Activated T-helper 1 cell treated with anti-CD3 and anti-CD28 coated beads, Interleukin-2, amount 50 U/mL, for 16 hours (primary cell): ENCODE results near the gene URI1.

ENCODE experiments used
- DNase-seq, 2 donors: peaks; one replicate each; pipeline ENCODE4 v3.0.0-alpha.2; 2020; ENCODE audit warnings: low read depth in 1 of 2, low spot score in 1 of 2

Gene URI1

DNA sequence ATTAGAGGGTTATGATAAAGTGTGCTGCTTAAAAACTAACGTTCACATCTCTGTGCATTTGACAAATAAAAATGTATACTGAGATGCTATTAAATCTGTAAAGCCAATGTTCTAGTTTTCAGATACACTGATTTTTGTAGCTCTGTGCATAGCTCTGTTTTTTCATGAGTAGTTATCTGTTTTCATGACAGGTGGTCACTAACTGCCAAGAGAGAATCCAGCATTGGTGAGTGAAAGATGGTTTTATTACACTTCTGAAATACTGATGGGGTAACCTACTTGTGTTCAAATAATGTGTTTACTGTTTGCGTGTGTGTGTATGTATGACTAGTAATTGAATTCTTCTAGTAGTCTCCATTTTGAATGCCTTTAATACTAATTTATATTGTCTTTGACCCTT, 29.0 kb downstream of the URI1 start:
- no peak for DNase-seq

GRCh38 chr19:29971648-29972047, 29.6 kb downstream of the URI1 start:
- no peak for DNase-seq

DNA sequence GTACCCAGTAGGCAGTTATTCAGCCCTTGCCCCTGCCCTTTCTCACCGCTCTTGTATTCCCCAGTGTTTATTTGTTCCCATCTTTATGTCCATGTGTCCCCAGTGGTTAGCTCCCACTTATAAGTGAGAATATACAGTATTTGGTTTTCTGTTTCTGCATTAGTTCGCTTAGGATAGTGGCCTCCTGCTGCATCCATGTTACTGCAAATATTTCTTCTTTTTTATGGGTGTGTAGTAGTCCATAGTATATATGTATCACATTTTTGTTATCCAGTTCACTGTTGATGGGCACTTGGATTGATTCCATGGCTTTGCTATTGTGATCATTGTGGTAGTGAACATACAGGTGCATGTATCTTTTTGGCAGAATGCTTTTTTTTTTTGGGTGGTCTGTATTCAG, 32.7 kb downstream of the URI1 start:
- DNase-seq: no peak

DNA sequence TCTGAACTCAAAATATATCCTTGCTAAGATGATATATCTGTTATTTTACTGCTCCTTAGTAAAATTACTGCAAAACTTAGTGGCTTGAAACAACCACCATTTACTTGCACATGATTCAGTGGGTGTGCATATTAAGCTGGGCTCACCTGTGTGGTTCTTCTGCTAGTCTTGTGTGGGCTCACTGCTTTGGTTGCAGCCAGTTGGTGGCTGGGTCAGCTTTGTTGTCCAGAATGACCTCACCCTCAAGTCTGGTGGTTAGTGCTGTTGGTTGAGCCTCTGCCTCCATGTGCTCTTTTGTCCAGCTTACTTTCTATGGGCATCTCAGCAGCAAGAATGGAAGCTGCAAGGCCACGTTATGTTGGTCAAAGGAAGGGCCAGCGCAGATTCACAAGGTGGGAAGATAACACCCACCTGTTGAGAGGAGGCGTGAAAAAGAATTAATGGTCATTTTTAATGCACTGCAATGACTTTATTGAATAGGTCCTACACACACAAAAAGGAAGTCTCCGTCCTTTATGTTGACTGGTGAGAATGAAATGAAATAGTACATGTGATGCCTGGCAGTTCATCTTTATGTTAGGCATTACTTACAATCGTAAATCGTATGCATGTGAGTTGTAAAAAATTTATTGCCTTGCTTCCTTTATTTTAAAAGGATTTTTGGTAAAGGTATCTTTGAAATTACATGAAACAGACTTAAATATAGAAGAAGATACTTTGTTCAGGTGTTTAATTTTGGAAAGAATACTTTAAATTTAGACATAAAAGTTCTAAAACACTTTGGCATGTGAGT, 34.3 kb downstream of the URI1 start:
- no peak for DNase-seq

- DNase-seq: no peak
Observed at GRCh38 chr19:29978080-29978479, 36.0 kb downstream of the URI1 start.

GRCh38 chr19:29983568-29983967, 41.5 kb downstream of the URI1 start:
- no peak for DNase-seq

GRCh38 chr19:29985196-29985595, 43.2 kb downstream of the URI1 start:
- DNase-seq: no peak

DNA sequence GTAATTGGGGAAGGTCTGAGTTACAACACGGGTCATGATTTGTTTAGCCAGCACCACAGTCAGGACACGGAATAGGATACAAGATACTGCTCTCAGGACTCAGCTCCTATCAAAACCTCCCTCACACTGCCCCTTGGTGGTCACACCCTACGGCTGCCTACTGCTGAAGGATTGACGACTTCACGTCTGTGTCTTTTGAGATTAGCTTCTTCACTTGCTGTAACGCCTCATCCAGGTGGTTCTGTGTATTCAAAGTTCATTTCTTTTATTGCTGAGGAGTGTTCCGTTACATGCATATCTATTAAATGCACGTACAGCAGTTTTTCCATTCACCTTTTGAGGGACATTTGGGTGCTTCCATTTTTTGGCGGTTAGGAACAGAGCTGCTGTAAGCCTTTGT, 46.3 kb downstream of the URI1 start:
- DNase-seq: no peak

DNA sequence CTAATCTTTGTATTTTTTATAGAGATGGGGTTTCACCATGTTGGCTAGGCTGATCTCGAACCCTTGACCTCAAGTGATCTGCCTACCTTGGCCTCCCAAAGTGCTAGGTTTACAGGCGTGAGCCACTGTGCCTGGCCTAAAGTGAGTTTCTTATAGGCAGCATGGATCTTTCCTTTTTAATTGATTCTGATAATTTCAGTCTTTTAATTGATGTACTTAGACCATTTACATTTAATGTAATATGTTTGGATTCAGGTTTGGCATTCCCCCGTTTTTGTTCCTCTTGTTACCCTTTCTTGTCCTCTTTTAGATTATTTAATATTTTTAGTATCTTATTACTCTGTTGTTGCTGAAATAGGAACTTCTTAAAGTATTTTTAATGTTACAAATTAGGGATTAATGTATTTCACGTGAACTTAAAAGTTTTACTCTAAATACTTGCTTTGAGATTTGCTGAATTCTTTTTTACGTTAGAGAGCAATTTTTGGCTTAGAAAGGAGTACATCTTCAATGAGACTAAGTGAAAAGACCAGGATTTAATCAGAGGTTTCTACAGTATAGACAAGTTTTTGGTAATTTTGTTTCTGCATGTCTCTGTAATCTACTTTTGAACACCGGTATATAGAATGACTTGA, 50.3 kb downstream of the URI1 start:
- no peak for DNase-seq

GRCh38 chr19:29999490-29999889, 57.5 kb downstream of the URI1 start:
- no peak for DNase-seq

- DNase-seq: no peak
Observed at GRCh38 chr19:30000862-30001261, 58.8 kb downstream of the URI1 start.

DNA sequence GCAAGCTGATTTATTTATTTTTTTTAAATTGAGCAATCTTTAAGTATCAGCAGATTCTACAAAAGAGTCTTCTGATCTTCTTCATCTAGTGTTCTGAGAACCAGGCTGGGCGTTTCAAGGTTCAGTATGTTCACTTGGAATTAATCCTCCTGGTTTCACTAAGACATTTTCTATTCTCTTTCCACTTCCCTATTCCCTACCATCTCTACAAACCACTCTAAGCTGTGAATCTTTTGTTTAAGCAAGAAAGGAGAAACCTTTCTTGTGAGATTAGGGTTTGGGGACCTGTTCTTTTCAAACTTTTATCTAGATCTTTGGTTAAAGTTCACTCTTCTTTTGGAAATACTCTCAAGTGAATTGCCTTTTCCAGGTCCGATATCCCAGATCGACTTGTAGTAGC, 59.3 kb downstream of the URI1 start:
- DNase-seq: no peak

DNA sequence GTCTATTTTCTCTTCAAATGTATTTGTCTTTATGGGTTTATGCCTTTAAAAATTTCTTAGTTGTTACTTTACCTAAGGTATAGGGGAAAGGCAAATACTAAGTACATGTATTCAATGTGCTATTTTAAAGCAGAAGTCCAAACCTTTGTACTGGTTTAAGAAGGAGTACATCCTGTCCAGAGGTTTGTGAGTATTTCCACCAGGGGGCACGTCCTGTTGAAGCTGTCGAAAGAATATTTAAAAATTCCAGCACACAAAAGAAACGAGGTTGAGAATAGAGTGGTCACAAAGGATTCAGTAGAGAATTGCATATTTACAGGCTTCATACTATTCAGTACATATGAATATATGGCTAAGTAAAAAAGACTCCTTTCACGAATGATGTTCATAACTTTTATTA, 59.8 kb downstream of the URI1 start:
- DNase-seq: no peak

- no peak for DNase-seq
Observed at GRCh38 chr19:30003866-30004265, 61.8 kb downstream of the URI1 start.

DNA sequence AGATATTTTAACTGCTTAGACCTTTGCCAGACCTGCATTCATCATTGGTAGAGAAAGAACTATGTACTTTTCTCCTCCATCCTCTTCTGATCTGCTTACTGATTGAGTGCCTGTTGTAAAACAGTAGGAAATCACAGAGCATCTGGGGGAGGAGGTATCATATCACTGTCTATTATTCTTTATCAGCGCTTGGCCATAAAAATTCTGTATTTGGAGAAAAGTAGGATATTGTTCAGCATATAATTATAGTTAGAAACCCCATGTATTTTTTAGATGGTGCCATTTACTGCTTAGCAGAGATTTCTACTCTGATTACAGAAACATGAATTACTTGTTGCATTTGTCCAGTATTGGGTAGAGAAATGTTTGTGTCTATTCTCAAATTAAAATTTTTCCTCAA, 62.4 kb downstream of the URI1 start:
- DNase-seq: no peak

DNA sequence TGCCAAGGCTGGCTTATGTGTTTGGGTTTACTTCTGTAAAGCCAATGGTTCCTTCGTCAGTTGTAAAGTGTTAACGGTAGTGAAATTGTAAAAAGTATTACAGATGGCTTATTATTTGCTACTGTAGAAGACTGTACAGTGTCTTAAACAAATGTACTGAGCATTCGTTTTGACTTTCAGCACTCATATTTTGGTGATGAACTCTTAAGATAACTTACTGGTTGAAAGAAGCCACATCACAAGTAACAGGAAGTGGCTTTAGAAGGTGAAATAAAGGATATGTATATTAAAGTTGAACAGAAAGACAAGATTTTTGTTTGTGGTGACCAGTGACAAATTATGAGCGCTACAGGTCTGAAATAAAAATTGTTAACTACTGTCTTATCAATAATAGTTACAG, 64.2 kb downstream of the URI1 start:
- DNase-seq: no peak

GRCh38 chr19:30008169-30008568, 66.1 kb downstream of the URI1 start:
- no peak for DNase-seq

DNA sequence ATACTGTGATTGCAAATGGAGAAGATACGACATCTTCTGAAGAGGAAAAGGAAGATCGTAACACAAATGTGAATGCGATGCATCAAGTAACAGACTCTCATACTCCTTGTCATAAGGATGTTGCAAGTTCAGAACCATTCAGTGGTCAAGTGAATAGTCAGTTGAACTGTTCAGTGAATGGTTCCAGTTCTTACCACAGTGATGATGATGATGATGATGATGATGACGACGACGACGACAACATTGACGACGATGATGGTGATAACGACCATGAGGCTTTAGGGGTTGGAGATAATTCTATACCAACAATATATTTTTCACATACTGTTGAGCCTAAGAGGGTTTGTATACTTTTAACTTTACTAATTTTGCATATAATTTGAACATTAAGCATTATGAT, 67.0 kb downstream of the URI1 start:
- no peak for DNase-seq

DNA sequence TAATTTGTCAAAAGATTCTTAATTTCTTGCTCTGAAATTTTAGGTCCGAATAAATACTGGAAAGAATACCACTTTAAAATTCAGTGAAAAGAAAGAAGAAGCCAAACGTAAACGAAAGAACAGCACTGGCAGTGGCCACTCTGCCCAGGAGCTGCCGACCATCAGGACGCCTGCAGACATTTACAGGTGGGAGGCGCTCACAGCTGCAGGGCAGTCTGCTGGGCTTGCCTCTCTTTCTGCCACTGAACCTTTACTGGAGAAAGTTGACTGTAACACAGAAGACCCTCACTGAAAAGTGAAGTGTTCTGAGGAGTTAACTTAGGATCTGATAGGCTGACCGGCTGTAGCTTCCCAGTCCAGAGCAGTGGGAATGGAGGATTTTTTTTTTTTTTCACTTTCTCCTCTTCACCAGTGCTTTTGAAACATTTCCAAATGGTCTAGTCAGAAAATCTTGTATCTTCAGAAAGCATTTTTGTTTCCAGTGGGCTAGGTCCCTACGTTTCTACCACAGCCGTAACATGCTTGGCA, 69.1 kb downstream of the URI1 start:
- DNase-seq: no peak

DNA sequence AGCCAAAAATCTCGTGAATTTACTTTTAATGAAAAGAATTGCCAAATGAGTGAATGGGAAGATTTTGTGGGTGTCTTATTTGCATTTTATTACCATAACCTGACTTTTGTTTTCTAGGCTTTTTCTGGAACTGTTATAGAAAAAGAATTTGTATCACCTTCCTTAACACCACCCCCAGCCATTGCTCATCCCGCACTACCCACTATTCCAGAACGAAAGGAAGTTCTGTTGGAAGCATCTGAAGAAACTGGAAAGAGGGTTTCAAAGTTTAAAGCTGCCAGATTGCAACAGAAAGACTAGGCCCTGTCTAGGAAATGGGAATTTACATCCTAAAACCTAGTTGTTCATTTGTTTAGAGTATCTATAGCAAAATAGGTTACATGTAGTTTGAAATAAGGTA, 72.7 kb downstream of the URI1 start:
- DNase-seq: no peak

DNA sequence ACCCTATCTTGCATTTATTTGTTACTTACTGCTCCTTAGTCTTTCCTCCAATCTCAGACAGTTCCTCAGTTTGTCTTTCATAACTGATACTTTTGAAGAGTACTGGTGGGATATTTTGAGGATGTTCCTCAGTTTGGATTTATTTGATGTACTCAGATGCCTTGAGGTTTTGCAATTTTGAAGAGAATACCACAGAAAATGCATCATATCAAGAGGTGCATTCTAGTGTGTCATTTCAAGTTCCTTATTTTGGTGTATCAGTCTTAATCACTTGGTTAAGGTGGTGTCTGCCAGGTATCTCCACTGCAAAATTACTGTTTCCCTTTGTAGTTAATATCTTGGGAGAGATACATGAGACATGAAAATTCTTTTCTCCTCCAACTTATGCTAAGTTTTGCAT, 75.1 kb downstream of the URI1 start:
- DNase-seq: no peak

DNA sequence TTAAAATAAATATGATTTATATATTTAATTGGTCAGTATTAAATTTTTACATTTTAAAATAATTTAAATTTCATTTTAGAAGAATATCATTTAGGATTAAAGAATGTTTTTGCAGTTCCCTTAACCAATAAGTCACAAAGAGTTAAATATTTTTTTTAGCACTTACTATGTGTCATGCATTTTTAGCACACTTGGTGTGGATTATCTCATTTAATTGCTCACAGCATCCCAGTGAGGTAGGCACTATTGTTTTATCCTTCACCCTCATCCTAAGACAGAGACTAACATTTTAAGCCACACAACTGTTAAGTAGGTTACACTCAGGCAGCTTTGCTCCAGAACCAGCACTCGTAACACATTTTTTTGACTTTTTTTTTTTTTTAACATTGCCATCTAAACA, 78.2 kb downstream of the URI1 start:
- no peak for DNase-seq

GRCh38 chr19:30022659-30023058, 80.6 kb downstream of the URI1 start:
- DNase-seq: no peak
